Fibroblast of skin of right quadriceps (primary cell): ENCODE data around the gene FEZF1.

ENCODE experiments used
- DNase-seq: peaks from one replicate; pipeline ENCODE4 v3.0.0-alpha.2; 2013

Gene FEZF1

DNA sequence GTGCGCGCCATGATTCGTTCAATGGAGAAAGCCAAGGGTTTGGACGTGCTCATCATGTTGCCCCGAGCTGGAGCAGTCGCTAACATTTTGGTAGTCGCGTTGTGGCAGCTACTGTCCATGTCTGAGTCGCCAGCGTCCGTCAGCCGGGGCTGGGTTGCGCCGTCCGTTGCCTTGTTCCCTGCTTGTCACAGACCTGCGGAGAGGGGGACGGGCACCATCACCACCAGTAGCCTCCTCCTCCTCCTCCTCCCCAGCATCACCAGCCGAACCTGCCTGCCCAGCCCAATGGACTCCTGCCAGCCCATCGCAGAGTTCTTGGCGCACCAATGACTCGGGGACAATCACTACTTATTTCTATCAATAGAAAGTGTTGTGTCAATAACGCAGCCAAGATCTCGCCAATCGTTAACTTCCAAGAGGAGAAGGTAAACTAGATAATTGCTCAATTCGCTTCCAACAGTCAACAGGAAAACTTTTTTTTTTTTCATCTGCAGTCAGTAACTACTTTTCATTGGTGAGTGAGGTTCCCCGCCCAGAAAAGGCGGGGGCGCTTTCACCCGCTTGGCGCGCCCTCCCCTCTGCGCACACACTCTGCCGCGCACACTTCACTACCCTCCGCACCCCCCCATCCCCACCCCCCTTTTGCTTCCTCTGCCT lies at the start of gene FEZF1:
TSS of gene FEZF1 (minus strand) at position 432 of the 657 bp plus-strand sequence. CDS start at position 119, 313 bp downstream.
- DNase-seq, result no peak

DNA sequence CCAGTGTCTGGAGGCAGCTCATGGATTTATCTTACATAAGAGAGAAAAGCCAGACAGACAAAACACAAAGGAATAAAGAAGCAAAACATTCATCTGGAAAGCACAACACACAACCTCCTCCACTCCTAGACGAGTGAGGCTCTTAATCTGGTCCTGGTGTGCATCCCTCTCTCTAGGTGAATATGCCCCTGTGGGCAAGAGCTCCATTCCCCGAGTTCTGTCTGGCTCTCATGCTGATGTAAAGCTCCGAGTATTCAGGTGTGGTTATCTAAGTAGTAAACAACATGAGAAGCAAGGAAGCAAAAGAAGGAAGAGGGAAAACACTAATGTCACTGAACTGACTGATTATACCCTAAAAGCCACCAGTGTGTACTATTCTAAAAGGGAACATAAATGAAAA lies 47.9 kb upstream of the FEZF1 start:
- DNase-seq, result no peak

DNA sequence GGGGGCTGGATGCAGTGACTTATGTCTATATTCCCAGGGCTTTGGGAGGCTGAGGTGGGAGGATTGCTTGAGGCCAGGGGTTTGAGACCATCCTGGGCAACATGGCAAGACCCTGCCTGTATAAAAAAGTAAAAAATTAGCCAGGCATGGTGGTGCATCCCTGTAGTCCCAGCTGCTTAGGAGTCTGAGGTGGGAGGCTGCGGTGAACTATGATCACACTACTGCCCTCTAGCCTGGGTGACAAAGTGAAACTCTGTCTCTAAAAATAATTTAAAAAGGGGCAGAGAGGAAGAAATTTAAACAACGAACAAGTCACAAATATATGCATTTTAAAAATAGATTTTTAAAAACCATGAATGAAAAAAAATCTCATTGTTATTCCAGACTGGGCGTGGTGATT lies 46.2 kb upstream of the FEZF1 start:
- DNase-seq, result no peak

DNA sequence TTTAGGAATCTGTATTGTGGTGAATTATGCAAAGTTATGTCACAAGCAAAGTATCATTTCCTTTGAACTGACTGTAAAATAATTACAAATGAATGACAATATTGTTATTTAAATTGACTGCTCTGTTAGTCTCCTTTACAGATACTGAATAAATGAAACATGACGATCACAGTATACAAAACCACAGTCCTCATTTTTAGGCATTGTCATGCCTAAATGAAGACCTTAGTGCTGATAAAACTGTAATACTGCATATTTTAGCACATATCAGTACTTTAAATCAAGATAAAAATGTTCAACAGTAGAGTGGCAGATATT lies 39.7 kb upstream of the FEZF1 start:
- DNase-seq, result no peak

DNA sequence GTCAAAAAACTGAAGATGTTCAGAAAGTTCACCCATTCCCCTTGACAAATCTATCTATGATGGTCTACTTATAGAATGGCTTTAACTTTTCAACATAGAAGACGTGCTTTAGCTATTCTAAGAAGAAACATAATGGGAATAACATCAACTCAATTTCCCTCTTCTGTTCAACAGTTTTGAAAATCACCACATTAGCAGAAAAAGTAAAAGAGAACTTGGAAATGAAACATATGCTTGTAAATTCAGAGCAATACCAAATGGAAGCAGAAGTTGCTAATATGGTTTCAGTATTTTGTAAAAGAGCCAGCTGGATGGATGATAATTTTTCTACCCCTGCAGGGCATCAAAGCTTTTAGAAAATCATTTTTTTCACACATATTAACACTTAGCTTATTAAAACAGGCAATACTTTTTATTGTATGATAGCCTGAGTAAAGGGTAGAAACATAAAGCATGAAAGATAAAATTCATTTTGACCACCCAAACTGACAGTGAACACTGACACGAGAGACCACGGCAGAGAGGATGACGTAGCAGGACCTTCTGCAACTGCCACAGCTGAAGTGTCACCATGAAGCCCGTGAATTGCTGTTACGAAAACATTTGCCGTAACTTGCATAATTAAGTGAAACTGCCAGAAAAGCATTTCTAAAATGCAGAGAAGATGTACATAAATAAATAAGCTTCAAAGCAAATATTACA lies 39.2 kb upstream of the FEZF1 start:
- DNase-seq, result no peak

DNA sequence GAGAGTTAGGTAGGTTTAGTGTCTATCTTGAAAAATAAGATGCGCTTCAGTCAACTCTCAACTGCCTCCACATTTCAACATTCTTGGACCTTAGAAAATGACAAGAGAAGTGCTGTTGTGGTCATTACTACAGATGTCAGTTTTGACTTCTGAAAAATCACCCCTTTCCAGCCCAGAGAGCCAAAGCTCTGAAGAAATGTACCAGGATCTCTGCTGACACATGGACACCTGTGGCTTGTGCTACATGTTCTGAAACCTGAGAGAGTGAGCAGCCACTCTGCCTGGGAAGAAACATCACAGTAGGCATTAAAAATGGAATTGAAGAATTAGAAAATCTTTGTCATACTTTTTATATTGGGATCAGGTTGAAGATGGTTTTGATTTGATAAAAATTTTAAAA lies 35.9 kb upstream of the FEZF1 start:
- DNase-seq, result no peak

DNA sequence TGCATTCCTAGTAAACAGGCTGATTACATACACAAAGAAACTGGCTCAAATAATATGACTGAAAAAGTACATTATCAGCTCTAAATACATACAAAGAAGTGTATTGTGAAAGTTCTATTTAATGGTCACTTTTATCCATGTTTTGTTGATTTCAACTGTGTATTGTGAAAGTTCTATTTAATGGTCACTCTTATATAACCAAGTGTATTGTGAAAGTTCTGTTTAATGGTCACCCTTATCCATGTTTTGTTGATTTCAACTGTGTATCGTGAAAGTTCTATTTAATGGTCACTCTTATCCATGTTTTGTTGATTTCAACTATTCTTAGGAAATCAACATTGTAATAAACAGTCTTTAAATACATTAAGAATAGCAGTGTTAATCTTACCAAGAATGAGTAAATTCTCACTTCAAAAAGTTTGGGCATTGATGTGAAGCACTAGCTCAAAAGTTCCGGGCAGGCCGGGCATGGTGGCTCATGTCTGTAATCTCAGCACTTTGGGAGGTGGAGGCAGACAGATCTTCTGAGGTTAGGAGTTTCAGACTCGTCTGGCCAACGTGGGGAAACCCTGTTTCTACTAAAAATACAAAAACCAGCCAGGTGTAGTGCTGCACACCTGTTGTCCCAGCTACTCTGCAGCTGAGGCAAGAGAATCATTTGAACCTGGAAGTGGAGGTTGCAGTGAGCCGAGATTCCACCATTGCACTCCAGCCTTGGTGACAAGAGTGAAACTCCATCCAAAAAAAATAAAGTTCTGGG lies 34.8 kb upstream of the FEZF1 start:
- DNase-seq, result no peak

DNA sequence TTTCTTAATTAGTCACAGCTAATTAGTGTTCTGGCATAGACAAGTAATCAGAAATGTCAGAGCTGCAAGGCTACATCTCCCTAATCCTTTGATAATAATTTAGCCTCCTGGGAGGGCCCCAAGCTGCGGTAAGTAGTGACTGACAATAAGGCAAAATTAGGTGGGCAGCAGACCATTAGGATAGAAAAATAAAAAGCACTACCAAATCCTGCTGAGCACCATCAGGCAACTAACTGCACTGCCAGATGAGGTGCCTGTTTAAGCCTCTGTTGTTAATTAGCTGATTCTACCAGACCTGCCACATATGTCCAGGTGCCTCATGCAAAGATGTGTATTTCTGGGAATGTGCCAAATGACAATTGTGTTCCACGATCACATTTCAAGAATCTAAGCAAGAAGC lies 32.5 kb upstream of the FEZF1 start:
- no peak for DNase-seq

DNA sequence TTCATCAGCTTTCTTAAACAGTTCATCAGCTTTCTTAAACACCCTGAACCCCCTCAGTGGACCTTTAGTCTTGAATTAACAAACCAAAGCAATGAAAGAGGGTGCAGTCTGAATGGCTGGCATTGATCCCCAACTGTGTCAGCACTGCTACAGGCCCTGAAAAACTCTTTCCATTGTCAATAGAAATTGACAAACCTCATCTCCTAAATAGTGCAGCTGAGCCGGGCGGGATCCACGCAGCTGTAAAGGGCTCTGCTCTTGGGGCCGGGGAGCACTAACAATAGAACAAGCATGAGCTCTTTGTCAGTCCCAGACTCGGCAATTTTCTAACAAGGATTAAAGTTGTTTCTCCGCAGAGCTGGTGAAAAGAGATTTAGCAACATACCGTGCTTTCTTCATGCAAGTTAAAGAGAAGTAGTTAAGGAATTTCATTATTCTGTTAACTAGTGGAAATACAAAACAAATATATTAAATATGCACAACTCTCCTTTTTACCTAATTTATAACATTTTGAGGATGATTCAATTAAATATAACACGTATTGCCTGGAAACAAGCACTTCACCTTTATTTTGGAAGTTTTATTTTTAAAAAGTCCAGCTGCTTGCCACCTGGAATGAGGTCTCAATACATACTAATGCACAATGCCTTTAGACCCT lies 24.7 kb upstream of the FEZF1 start:
- DNase-seq, result no peak

DNA sequence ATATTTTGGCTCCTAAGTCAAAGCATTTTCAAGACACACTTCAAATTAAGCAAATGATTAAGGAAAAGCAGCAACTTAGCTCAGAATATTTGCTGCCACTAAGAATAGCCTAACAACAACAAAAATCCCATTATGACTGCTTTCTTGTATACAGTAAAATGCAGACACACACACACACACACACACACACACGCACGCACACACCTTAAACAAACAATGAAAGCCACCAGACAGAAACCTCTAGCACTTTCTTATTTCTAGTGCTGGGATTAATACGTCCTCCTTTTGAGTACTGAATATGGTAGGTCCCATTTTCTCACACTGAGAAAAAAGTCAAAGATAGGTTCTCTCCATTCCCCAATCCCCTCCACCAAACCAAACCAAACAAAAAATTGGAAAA lies 23.4 kb upstream of the FEZF1 start:
- no peak for DNase-seq

DNA sequence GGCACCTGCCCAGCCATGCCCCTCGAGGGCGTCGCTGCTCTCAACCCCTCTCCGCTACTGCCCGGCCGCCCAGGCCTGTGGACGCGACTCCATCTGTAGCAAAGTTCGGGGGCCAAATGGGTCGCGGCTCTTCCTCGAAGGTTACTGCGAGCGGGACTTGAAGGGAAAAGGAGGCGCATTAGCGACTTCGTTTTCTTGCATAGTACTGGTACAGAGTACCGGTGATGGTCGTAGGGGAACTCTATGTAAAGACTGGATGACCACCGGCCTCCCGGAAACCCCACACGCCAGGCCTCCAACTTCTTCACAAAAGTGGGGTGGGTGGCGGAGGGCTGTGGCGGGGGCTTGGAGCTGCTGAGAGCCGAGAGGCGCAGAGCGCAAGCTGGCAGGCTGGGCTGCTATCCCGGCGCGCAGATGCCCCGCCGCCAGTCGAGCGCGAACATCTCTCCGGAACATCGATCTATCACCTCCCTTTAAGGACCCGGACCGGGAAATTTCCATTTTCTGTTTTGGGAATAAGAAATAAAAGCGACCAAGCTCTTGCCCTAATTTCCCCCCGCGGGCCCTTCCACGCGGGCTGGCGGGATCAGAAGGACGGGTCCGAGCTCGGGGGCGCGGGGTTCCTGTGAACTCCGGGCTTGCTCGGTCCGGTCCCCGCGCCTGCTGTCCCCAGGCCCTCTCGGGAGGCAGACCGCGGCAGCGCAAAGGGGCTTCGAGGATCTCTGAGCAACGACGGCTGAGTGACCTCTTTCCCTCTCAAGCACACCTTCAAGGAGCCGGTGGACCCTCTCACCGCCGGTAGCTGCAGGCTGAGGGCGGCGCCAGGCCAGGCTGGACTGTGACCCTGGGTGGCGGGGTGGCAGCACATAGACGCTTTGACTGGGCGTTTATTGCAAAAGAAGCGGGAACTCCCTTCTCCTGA lies 12.2 kb upstream of the FEZF1 start:
- DNase-seq, result no peak

DNA sequence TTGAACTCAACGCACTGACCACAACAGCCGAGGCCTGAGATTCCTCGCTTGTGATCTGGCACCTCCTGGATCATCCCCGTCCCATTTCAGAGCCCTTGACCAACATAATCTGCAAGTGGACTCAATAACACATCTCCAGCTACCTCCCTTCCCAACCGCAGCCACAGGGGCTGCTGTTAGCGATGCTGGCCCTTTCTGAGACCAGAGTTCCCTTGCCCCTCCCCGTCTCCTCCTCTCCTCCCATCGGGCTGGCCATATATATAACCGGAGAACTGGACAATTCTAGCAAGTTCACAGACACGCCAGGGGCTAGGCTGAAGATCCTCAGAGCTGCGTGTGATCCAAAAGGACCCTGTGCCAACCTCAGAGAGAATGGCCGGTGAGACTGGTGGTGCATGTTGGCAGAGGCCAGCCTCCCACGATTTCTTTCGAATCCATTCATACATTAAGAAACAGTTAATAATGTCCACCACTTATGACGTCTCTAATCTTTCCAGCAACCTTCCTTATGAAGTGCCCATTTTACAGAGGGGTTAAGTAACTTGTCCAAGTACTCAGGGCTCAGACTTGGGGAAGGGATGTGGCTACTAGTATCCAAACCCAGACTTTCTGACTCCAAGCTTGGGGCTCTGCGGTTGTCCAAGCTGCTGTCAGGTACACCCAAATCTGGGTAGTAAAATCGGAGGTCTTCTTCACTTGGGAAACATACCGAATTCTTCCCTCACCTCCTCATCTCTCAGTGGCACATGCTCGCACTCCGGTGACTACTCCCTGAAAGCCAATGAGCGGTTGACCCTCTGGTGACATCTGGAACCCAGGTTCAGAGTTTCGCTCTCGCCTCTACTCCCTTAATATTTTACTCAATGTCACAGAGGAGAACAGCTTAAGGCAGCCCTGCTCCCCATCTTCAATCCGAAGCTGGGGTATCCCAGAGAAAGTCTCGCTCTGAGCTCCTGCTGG lies 11.2 kb upstream of the FEZF1 start:
- no peak for DNase-seq

DNA sequence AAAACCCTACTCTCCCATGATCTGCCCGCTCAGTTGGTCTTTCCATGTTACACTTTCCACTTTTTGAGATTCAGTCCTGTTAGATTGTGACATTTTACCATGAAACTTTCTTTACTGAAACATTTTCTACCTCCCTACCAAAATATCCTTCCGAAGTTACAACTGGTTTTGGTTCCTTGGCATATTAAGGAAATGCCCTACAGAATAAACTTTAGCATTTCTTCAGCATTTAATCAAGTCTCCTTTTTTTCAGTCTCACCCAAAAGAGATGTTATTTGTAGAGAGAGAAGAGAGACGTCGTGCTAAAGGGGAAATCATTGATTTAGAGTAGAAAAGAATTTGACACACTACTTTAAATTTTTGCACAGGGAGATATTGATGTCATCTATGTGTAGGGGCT lies 9.7 kb upstream of the FEZF1 start:
- DNase-seq, result no peak

DNA sequence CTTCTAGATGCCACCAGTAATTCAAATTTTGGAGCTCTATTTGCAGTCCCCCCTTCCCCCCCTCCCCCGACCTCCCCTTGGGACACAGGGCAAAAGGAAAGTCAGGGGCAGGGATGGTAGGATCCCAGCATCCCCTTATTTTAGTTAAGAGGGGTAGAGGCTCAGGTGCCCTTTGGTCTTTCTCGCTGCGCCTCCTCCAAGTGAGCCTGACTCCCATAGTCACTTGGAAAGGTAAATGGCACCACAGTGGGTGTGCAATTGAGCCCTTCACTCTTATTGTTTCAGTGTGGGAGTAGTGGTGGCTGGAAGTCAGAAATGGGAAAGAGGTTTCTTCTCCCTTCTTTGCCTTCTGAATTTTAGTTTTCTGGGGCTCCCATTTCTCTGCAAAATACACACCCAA lies 8.2 kb upstream of the FEZF1 start:
- DNase-seq, result no peak

DNA sequence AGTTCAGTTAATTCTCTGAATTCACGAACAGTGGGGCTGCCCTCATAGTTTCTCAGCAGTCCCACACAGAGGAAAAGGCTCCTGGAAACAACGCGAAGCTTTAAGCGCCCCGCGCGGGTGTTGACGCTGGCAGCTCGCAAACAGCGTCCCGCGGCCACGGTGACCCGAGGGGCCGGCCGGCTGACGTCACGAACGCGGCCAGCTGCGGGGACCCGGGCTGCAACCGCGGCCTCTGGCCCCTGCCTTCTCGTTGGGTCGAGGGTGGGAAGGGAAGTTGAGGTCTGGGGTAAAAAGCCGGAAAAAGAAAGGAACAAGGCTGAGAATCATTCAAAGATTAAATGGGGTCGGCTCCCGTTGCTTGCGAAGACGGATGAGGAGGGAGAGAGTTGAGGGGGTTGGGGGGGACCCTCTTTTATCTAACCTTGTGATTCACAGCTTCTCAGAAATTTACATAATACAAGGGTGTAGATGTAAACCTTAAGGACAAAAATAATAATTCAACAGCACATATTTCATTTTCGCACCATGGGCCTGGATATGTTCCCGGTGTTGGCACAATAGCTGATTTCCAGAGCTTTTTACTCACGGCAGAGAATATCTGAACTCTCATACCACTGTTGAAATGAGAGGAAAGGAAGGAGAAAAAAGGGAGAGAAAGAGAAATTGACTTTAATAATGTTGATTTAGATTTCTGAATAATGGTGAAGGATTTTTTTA lies 7.3 kb upstream of the FEZF1 start:
- DNase-seq, result no peak

DNA sequence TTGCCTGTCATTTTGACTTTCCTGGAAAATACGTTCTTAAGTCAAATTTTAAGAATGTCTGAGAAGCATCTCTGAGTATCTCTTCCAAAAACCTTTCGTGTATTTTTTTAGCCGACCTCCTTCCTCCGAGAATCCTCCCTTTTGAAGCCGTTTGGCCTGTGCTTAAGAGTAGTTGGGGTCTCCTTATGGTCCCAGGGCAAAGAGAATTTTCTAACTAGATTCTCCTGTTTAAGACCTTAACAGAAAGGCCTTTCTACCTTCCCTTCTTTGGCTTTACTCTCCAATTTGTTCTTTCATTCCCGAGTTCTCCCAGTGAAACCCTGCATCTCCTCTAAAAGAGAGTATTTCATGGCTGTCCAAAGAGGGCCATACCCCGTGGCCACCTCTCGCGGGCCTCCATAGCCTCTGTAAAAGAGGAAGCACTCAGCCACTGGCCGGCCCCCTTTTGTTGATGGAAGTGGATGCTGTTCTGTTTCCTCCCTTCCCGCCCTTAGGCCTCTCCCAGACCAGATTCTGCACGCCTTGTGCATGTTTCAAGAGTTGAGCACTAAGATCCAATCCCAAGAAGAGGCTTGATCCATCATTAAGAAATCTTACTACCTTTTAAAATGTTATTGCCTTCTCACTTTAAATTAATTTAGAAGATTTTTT lies 6.6 kb upstream of the FEZF1 start:
- no peak for DNase-seq

DNA sequence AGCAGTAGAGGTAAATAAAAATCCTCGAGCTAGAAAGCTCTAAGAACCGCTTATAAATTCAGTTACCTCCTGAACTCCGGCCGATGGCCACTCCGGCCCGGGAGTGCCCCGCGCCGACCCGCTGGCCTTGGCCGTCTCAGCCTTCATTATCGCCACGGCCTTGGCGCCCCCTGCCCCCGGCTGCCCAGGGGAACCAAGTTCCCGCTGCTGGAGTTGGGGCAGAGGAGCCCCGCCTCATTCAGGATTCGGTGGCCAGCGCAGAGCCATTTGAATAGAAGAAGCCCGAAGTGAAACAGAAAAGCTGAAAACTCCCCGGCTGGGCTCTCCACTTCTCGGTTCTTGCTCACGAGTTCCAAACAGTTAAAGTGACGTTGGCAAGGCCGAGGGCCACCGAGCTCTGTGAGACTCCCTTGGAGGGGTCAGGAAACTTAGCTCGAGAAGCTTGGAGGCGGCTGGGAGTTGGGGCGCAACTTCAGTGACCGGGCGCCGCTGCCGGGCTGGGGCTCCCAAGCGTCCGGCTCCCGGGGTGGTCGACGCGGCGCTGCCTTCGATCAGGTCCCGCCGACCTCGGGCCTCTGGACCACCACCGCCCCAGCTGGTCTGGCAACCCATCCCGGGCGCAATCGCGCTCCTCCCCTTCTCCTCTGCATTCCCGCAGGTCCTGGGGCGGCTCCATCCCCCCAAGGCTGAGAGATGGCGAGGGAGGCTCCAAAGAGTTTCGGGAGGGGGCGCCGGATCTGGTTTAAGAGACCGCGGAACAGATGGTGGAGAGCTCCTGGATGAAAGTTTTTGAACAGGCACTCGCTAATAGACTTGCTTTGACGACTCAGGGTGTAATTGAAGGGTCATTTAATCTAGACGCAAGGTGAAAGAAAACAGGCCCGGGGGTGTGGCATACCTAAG lies 5.8 kb upstream of the FEZF1 start:
- no peak for DNase-seq

DNA sequence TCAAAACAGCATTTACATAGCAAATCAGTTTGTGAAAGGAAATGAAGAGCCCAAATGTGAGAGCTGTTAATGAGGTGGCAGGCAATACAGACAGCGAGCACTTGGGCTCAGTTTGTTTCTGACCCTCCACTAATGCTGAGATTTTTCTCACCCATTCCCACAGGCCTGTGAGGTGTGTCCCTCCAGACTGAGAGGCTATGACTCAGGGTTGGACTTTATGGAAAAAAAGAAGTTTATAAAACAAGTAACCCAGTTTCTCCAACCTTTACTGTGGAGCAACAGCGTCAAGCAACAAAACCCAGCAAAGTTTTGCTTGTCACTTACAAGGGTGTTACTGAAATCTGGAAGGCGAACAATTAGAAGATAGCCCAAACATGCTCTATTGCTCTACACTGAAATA lies 4.9 kb upstream of the FEZF1 start:
- no peak for DNase-seq

DNA sequence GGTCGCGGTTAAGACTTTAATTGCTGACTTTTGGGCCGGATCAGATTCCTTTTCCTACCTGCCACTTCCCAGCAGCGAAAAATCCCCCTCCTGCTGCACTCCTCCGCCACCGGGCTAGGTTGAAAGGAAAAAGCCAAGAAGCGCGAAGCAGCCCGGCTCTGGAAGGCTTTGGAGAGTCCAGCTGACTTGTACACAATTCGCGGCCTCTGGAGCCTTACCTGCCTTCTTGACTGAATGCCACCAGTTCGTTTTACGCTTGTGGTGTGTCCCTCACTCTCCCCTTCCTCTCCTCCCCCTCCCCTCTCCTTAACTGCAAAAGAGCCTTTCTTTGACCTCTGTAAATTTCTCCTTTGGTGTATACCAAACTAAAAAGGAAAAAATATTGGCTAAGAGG lies 2.7 kb upstream of the FEZF1 start:
- DNase-seq, result no peak
